Kidney (tissue), 14 donors: ENCODE results near the gene NQO1. TPM values are rescaled to one million over a fixed set of nuclear protein-coding genes. Genes with fewer than 3 reads are reported as not detected.
A peak's percentile ranks its signal among the peaks of the same experiment; 100 is the strongest.
"Not testable (repeated sequence)": the region's sequence is repeated elsewhere in the genome, so short reads cannot be mapped to it uniquely, and the experiment has no call there.

ENCODE experiments used
- DNase-seq, 5 donors: peaks; one replicate each; pipeline ENCODE4 v3.0.0-alpha.2; 2013 to 2020
- FAIRE-seq: peaks from 2 replicates; lab custom pipeline; 2012; peaks lifted over from hg19 to GRCh38; lab: Jason Lieb, UNC
- H3K27ac ChIP-seq, 2 donors: one replicate each; pipeline ENCODE4 v1.7.0; 2013; ENCODE audit warnings: low read depth in 2 of 2, low read length in 2 of 2, inconsistent platforms in 1 of 2
- H3K27me3 ChIP-seq: one replicate; pipeline ENCODE4 v1.7.1; 2013; ENCODE audit warnings: low read length, inconsistent platforms; ENCODE audit not compliant: control insufficient read depth, insufficient read depth
- H3K36me3 ChIP-seq, 3 donors: one replicate each; pipeline versions ENCODE4 v1.7.0 to v1.7.1; 2013; ENCODE audit warnings: low read length in 3 of 3, control low read depth in 1 of 3, inconsistent platforms in 1 of 3; ENCODE audit not compliant: insufficient read depth in 3 of 3, control insufficient read depth in 2 of 3
- H3K4me1 ChIP-seq, 3 donors: one replicate each; pipeline versions ENCODE4 v1.7.0 to v1.7.1; 2013; ENCODE audit warnings: low read length in 3 of 3, inconsistent platforms in 1 of 3, low read depth in 1 of 3; ENCODE audit not compliant: control insufficient read depth in 2 of 3, insufficient read depth in 2 of 3
- H3K4me3 ChIP-seq, 3 donors: one replicate each; pipeline versions ENCODE4 v1.7.0 to v1.8.1; 2013; ENCODE audit warnings: low read length in 3 of 3, control low read depth in 1 of 3, inconsistent platforms in 1 of 3
- H3K9ac ChIP-seq, 3 donors: one replicate each; pipeline versions ENCODE4 v1.7.0 to v1.7.1; 2013; ENCODE audit warnings: low read length in 3 of 3, control low read depth in 1 of 3, inconsistent platforms in 1 of 3
- H3K9me3 ChIP-seq, 3 donors: one replicate each; pipeline versions ENCODE4 v1.7.0 to v1.7.1; 2013; ENCODE audit warnings: low read length in 3 of 3, control low read depth in 1 of 3, inconsistent platforms in 1 of 3; ENCODE audit not compliant: control insufficient read depth in 2 of 3, insufficient read depth in 1 of 3
- intact Hi-C: fragments of 100-400 bp; cut with DNase I; formaldehyde crosslinking; loops from one replicate; pipeline ENCODE4 v1.11.1; 2022
- polyA plus RNA-seq: library from polyadenylated mRNA; stranded (reverse); fragments of 350-450 nt; fragmentation: Illumina TruSeq; extraction: RNeasy Lipid Tissue Mini Kit (QIAGEN cat#74804); gene quantifications from one replicate; pipeline ENCODE4 v1.2.3, GENCODE V29; 2014; ENCODE audit warnings: low read depth, low replicate concordance; ENCODE audit not compliant: insufficient read depth
- total RNA-seq: library from RNA; stranded (reverse); fragmentation: NEBNext Ultra II Directional; extraction: Animal tissue kit (Norgen Biotek cat#: 25700); gene quantifications from one replicate; pipeline ENCODE4 v1.2.1, GENCODE V29; 2021
- TF ChIP-seq, protein P1 (sequence below): IDR thresholded peaks from 3 replicates; pipeline ENCODE4 v1.5.1; 2012; ENCODE audit warnings: mild to moderate bottlenecking, moderate library complexity, borderline replicate concordance; ENCODE audit not compliant: insufficient read depth; ENCODE audit errors: extremely low read depth
- donor health status: control.
- donor health status: control.
- donor health status: control.
- donor health status: control.
- donor health status: control.
- donor health status: DM: yes; HTN: yes; CAD: no.
- donor health status: Normal renal cell carcinoma (clear cell type).

The NQO1 gene
- total and polyA plus RNA-seq, 2 donors from 2014 or later, result 87.5 to 414 TPM

GRCh38 chr16:69741519-69741918 is 15.2 kb upstream of the NQO1 start:
- intact Hi-C loops, result no loop called here
- Histone ChIP-seq H3K27me3 (no peaks in the 10 kb centered on the region), H3K27ac (peak overlapping the region; percentile 68 to 73), H3K9me3 (no peaks in the 10 kb centered on the region), H3K4me3 (no peak overlapping the region), H3K9ac (peak overlapping the region in 1 of 3 donors; percentile 4), H3K36me3 (peaks cover 11 to 27% (median 17%) of the 10 kb centered on the region in 3 donors), H3K4me1 (peaks cover 0 to 12% (median 10%) of the 10 kb centered on the region in 3 donors)
- DNase-seq, result no peak
- TF ChIP-seq, protein P1, sequence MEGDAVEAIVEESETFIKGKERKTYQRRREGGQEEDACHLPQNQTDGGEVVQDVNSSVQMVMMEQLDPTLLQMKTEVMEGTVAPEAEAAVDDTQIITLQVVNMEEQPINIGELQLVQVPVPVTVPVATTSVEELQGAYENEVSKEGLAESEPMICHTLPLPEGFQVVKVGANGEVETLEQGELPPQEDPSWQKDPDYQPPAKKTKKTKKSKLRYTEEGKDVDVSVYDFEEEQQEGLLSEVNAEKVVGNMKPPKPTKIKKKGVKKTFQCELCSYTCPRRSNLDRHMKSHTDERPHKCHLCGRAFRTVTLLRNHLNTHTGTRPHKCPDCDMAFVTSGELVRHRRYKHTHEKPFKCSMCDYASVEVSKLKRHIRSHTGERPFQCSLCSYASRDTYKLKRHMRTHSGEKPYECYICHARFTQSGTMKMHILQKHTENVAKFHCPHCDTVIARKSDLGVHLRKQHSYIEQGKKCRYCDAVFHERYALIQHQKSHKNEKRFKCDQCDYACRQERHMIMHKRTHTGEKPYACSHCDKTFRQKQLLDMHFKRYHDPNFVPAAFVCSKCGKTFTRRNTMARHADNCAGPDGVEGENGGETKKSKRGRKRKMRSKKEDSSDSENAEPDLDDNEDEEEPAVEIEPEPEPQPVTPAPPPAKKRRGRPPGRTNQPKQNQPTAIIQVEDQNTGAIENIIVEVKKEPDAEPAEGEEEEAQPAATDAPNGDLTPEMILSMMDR, result no peak
- no peak for FAIRE-seq

DNA sequence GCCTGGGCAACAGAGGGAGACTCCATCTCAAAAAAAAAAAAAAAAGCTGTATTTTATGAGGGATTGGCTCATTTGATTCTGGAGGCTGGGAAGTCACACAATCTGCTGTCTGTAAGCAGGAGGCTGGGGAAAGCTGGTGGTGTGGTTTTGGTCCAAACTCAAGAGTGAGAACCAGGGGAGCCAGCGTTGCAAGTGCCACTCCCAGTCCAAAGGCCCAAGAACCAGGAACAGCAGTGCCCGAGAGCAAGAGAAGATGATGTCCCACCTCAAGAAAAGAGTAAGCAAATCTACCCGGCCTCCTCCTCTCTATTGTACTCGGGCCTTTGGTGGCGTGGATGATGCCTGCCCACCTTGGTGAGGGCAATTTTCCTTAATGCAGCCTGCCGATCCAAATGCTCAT is 5.7 kb upstream of the NQO1 start:
- Histone ChIP-seq H3K27ac (no peak overlapping the region), H3K36me3 (no peaks in the 10 kb centered on the region), H3K4me3 (no peak overlapping the region), H3K9me3 (no peaks in the 10 kb centered on the region), H3K4me1 (peaks cover 0 to 3% (median 2%) of the 10 kb centered on the region in 3 donors), H3K27me3 (no peaks in the 10 kb centered on the region), H3K9ac (no peak overlapping the region)
- FAIRE-seq (no peak), DNase-seq (no peak)
- intact Hi-C loops, result no loop called here
- TF ChIP-seq, protein P1, result no peak

DNA sequence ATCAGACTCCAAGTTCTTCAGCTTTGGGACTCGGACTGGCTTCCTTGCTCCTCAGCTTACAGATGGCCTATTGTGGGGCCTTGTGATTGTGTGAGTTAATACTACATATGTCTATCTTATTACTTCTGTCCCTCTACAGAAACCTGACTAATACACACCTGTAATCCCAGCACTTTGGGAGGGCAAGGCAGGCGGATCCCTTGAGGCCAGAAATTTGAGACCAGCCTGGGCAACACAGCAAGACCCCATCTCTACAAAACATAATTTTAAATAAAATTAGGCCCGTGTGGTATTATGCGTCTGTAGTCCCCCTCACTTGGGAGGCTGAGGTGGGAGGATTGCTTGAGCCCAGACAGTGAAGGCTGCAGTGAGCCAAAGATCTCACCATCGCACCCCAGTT is 4.9 kb upstream of the NQO1 start:
- FAIRE-seq, H3K27me3 ChIP-seq, H3K36me3 ChIP-seq, H3K4me1 ChIP-seq, DNase-seq, H3K4me3 ChIP-seq, H3K9me3 ChIP-seq, H3K9ac ChIP-seq, H3K27ac ChIP-seq, intact Hi-C loops: not testable (repeated sequence)

GRCh38 chr16:69729030-69729429 is 2.7 kb upstream of the NQO1 start:
- FAIRE-seq, H3K9me3 ChIP-seq, H3K27ac ChIP-seq, H3K36me3 ChIP-seq, H3K9ac ChIP-seq, DNase-seq, H3K27me3 ChIP-seq, intact Hi-C loops, H3K4me3 ChIP-seq: not testable (repeated sequence)
- H3K4me1 ChIP-seq, result peaks cover 0 to 19% (median 9%) of the 10 kb centered on the region in 3 donors
